H9 (cell line): ENCODE data around the gene ZNF653. TPM values are rescaled to one million over a fixed set of nuclear protein-coding genes. Genes with fewer than 3 reads are reported as not detected.

Experiments used
- DNase-seq: peaks from one replicate; pipeline ENCODE4 v3.0.0-alpha.2; 2017
- H2AFZ ChIP-seq: one replicate; pipeline ENCODE4 v1.6.1; 2013; ENCODE audit warnings: mild to moderate bottlenecking, low read length, control low read depth, moderate library complexity
- H2AK5ac ChIP-seq: 2 replicates; pipeline ENCODE4 v1.6.1; 2013; ENCODE audit warnings: low read length, control low read depth, mixed read lengths; ENCODE audit not compliant: insufficient read length
- H2BK120ac ChIP-seq: one replicate; pipeline ENCODE4 v1.6.1; 2013; ENCODE audit warnings: low read depth, mild to moderate bottlenecking, low read length, control low read depth, inconsistent platforms; ENCODE audit not compliant: poor library complexity, severe bottlenecking
- H2BK12ac ChIP-seq: 2 replicates; pipeline ENCODE4 v1.6.1; 2013; ENCODE audit warnings: low read length, control low read depth, mixed read lengths, low read depth; ENCODE audit not compliant: insufficient read length
- H2BK15ac ChIP-seq: 2 replicates; pipeline ENCODE4 v1.6.1; 2013; ENCODE audit warnings: low read depth, low read length, control low read depth
- H2BK20ac ChIP-seq: one replicate; pipeline ENCODE4 v1.6.1; 2013; ENCODE audit warnings: low read depth, mild to moderate bottlenecking, low read length, control low read depth, inconsistent platforms; ENCODE audit not compliant: poor library complexity, severe bottlenecking
- H2BK5ac ChIP-seq: 2 replicates; pipeline ENCODE4 v1.6.1; 2013; ENCODE audit warnings: low read length, control low read depth, mixed read lengths; ENCODE audit not compliant: insufficient read length
- H3K14ac ChIP-seq: 2 replicates; pipeline ENCODE4 v1.6.1; 2013; ENCODE audit warnings: low read length, control low read depth; ENCODE audit not compliant: insufficient read depth
- H3K18ac ChIP-seq: 2 replicates; pipeline ENCODE4 v1.6.1; 2013; ENCODE audit warnings: low read depth, mild to moderate bottlenecking, mixed read lengths, low read length, control low read depth; ENCODE audit not compliant: insufficient read length
- H3K23ac ChIP-seq: 2 replicates; pipeline ENCODE4 v1.6.1; 2013; ENCODE audit warnings: low read length, control low read depth, mixed read lengths, low read depth; ENCODE audit not compliant: insufficient read length
- H3K23me2 ChIP-seq: 2 replicates; pipeline ENCODE4 v1.6.1; 2013; ENCODE audit warnings: low read depth, mild to moderate bottlenecking, mixed read lengths, low read length, control low read depth; ENCODE audit not compliant: insufficient read length, poor library complexity, severe bottlenecking
- H3K27ac ChIP-seq: 2 replicates; pipeline ENCODE4 v1.5.1; 2013; ENCODE audit warnings: low read length, control low read depth, mixed read lengths, low read depth; ENCODE audit not compliant: insufficient read length
- H3K27me3 ChIP-seq: 2 replicates; pipeline ENCODE4 v1.6.1; 2013; ENCODE audit warnings: low read length, control low read depth, inconsistent platforms; ENCODE audit not compliant: insufficient read depth
- H3K4ac ChIP-seq: 2 replicates; pipeline ENCODE4 v1.6.1; 2013; ENCODE audit warnings: low read depth, mild to moderate bottlenecking, control low read depth, inconsistent platforms, low read length, moderate library complexity
- H3K4me1 ChIP-seq: 2 replicates; pipeline ENCODE4 v1.6.1; 2013; ENCODE audit warnings: low read length, control low read depth, inconsistent platforms; ENCODE audit not compliant: insufficient read depth
- H3K4me2 ChIP-seq: 2 replicates; pipeline ENCODE4 v1.6.1; 2013; ENCODE audit warnings: low read length, control low read depth, mixed read lengths; ENCODE audit not compliant: insufficient read length, insufficient read depth
- H3K56ac ChIP-seq: 2 replicates; pipeline ENCODE4 v1.6.1; 2013; ENCODE audit warnings: low read depth, mild to moderate bottlenecking, mixed read lengths, low read length, control low read depth; ENCODE audit not compliant: insufficient read length
- H3K79me1 ChIP-seq: 2 replicates; pipeline ENCODE4 v1.6.1; 2013; ENCODE audit warnings: low read depth, mild to moderate bottlenecking, moderate library complexity, low read length, control low read depth, inconsistent platforms; ENCODE audit not compliant: insufficient read depth, poor library complexity, severe bottlenecking
- H3K79me2 ChIP-seq: 2 replicates; pipeline ENCODE4 v1.6.1; 2013; ENCODE audit warnings: low read length, control low read depth, inconsistent platforms; ENCODE audit not compliant: insufficient read depth
- H3K9ac ChIP-seq: 2 replicates; pipeline ENCODE4 v1.6.1; 2013; ENCODE audit warnings: low read length, control low read depth, mixed read lengths; ENCODE audit not compliant: insufficient read length; ENCODE audit errors: extremely low read depth
- H3K9me3 ChIP-seq: one replicate; pipeline ENCODE4 v1.6.1; 2013; ENCODE audit warnings: low read depth, low read length, inconsistent platforms; ENCODE audit not compliant: control insufficient read depth
- H3T11ph ChIP-seq: one replicate; pipeline ENCODE4 v1.6.1; 2013; ENCODE audit warnings: mild to moderate bottlenecking, low read length, control low read depth, inconsistent platforms
- H4K20me1 ChIP-seq: one replicate; pipeline ENCODE4 v1.6.1; 2013; ENCODE audit not compliant: control insufficient read depth, insufficient read length, insufficient read depth
- H4K5ac ChIP-seq: 2 replicates; pipeline ENCODE4 v1.6.1; 2013; ENCODE audit warnings: low read depth, mild to moderate bottlenecking, mixed read lengths, low read length, control low read depth; ENCODE audit not compliant: insufficient read length
- H4K8ac ChIP-seq: replicated peaks from 2 replicates; pipeline ENCODE4 v1.6.1; 2013; ENCODE audit warnings: low read length, control low read depth, mixed read lengths, low read depth; ENCODE audit not compliant: insufficient read length
- H4K91ac ChIP-seq: 2 replicates; pipeline ENCODE4 v1.6.1; 2013; ENCODE audit warnings: low read depth, mild to moderate bottlenecking, moderate library complexity, mixed read lengths, low read length, control low read depth; ENCODE audit not compliant: insufficient read length
- H3K27ac Mint-ChIP-seq, 3 experiments: 2 replicates in 2 of 3; 3 replicates in 1 of 3; pipeline ENCODE4 v1.8.0; 2020 to 2021; ENCODE audit warnings: mixed read lengths in 3 of 3, mild to moderate bottlenecking in 1 of 3, moderate library complexity in 1 of 3
- H3K27me3 Mint-ChIP-seq: 2 replicates; pipeline ENCODE4 v1.8.0; 2021; ENCODE audit warnings: low read depth, mild to moderate bottlenecking, moderate library complexity, mixed read lengths
- H3K36me3 Mint-ChIP-seq, 3 experiments: 2 replicates in 2 of 3; 3 replicates in 1 of 3; pipeline ENCODE4 v1.8.0; 2020 to 2021; ENCODE audit warnings: low read depth in 3 of 3, mixed read lengths in 3 of 3; ENCODE audit not compliant: insufficient read depth in 1 of 3
- H3K4me1 Mint-ChIP-seq, 2 experiments: 2 replicates each; pipeline ENCODE4 v1.8.0; 2020; ENCODE audit warnings: mixed read lengths in 2 of 2
- H3K4me3 Mint-ChIP-seq, 2 experiments: 2 replicates in 1 of 2; 3 replicates in 1 of 2; pipeline ENCODE4 v1.8.0; 2020 to 2021; ENCODE audit warnings: mild to moderate bottlenecking in 2 of 2, mixed read lengths in 2 of 2, moderate library complexity in 1 of 2
- H3K9me3 Mint-ChIP-seq, 2 experiments: 2 replicates in 1 of 2; 3 replicates in 1 of 2; pipeline ENCODE4 v1.8.0; 2020; ENCODE audit warnings: mild to moderate bottlenecking in 2 of 2, mixed read lengths in 2 of 2, moderate library complexity in 1 of 2
- WGBS: extraction: QIAGEN DNeasy Blood & Tissue Kit; methylation state at CpG from one replicate; pipeline ENCODE4 v1.1.7; 2013; ENCODE audit warnings: missing lambda C conversion rate, low lambda C conversion rate, mixed read lengths; ENCODE audit not compliant: insufficient read length; ENCODE audit errors: extremely low coverage; 5-methylcytosine and 5-hydroxymethylcytosine counted together
- long read RNA-seq: library from polyadenylated mRNA; unstranded; transcript quantifications from one replicate; pipeline ENCODE4 v2.0.0, GENCODE V29; 2020
- total RNA-seq: library from RNA; stranded (reverse); gene quantifications from 2 replicates; pipeline ENCODE4 v1.2.1, GENCODE V29; 2021
- TF ChIP-seq, protein P1 (sequence below): fragments of 200-600 bp; sonication (generic); conservative IDR thresholded peaks from 3 replicates; pipeline ENCODE4 v1.8.0; 2021; ENCODE audit warnings: antibody characterized with exemption, mild to moderate bottlenecking

Gene ZNF653, protein sequence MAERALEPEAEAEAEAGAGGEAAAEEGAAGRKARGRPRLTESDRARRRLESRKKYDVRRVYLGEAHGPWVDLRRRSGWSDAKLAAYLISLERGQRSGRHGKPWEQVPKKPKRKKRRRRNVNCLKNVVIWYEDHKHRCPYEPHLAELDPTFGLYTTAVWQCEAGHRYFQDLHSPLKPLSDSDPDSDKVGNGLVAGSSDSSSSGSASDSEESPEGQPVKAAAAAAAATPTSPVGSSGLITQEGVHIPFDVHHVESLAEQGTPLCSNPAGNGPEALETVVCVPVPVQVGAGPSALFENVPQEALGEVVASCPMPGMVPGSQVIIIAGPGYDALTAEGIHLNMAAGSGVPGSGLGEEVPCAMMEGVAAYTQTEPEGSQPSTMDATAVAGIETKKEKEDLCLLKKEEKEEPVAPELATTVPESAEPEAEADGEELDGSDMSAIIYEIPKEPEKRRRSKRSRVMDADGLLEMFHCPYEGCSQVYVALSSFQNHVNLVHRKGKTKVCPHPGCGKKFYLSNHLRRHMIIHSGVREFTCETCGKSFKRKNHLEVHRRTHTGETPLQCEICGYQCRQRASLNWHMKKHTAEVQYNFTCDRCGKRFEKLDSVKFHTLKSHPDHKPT
- 9.1 and 11.6 TPM in 2 replicates for total RNA-seq
- long read RNA-seq, partial matches to known transcripts, result 0 of 1 reads
- long read RNA-seq, other reads (novel, unspliced or antisense), result 1 of 1 reads

DNA sequence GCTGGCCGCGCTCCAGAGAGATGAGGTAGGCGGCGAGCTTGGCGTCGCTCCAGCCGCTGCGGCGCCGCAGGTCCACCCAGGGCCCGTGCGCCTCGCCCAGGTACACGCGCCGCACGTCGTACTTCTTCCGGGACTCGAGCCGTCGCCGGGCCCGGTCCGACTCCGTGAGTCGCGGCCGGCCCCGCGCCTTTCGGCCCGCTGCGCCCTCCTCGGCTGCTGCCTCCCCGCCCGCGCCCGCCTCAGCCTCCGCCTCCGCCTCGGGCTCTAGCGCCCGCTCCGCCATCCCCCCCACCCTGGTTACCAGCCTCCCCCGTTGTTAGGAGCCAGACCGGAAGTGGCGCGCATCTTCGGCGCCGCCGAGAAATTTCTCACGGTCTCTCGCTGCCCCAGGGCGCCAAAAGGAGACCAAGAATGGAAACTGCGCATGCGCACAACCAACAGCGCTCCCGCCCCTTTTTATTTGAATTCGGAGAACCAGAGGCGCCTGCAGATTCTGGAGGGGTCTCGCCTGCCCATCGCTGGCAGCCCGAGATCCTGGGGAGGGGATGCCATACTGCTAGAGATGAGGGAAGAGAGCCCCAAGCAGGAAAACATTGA, at the start of gene ZNF653:
ZNF653 (minus strand) TSS at position 336 of the 597 bp plus-strand sequence; CDS start at position 283, 53 bp downstream.
- peak within 1 kb of the TSS; percentile 63 for H3K4me2 ChIP-seq
- H3K79me2 ChIP-seq, result no peaks in the 10 kb centered on the region
- Mint-ChIP-seq H3K4me1 (peaks cover 10 to 13% of the 10 kb centered on the region in 2 experiments), H3K4me3 (peak within 1 kb of the TSS; percentile 81 to 90), H3K9me3 (no peaks in the 10 kb centered on the region), H3K36me3 (peaks cover 0 to 4% (median under 1%) of the 10 kb centered on the region in 3 experiments; a peak in 3 of 7 replicates), H3K27ac (peak within 1 kb of the TSS; percentile 81 to 96 (median 92)), H3K27me3 (no peaks in the 10 kb centered on the region)
- no peak within 1 kb of the TSS for H3K23ac ChIP-seq
- no peaks in the 10 kb centered on the region for H3K4me1 ChIP-seq
- H4K5ac ChIP-seq, result no peak within 1 kb of the TSS
- H3K4ac ChIP-seq, result no peak within 1 kb of the TSS
- H3K79me1 ChIP-seq, result no peaks in the 10 kb centered on the region
- no CpG with 5 or more reads among the region's 65 CpGs for WGBS
- H3T11ph ChIP-seq, result no peak within 1 kb of the TSS
- H3K27me3 ChIP-seq, result no peaks in the 10 kb centered on the region
- H4K91ac ChIP-seq, result no peak within 1 kb of the TSS
- H2AK5ac ChIP-seq, result no peak within 1 kb of the TSS
- H2BK12ac ChIP-seq, result no peak within 1 kb of the TSS
- H3K9ac ChIP-seq, result peak within 1 kb of the TSS; percentile 71
- H2BK120ac ChIP-seq, result no peak within 1 kb of the TSS
- no peak within 1 kb of the TSS for H3K56ac ChIP-seq
- H4K20me1 ChIP-seq, result no peaks in the 10 kb centered on the region
- H3K9me3 ChIP-seq, result no peaks in the 10 kb centered on the region
- no peak within 1 kb of the TSS for H2BK5ac ChIP-seq
- no peak within 1 kb of the TSS for H4K8ac ChIP-seq
- TF ChIP-seq, protein P1, sequence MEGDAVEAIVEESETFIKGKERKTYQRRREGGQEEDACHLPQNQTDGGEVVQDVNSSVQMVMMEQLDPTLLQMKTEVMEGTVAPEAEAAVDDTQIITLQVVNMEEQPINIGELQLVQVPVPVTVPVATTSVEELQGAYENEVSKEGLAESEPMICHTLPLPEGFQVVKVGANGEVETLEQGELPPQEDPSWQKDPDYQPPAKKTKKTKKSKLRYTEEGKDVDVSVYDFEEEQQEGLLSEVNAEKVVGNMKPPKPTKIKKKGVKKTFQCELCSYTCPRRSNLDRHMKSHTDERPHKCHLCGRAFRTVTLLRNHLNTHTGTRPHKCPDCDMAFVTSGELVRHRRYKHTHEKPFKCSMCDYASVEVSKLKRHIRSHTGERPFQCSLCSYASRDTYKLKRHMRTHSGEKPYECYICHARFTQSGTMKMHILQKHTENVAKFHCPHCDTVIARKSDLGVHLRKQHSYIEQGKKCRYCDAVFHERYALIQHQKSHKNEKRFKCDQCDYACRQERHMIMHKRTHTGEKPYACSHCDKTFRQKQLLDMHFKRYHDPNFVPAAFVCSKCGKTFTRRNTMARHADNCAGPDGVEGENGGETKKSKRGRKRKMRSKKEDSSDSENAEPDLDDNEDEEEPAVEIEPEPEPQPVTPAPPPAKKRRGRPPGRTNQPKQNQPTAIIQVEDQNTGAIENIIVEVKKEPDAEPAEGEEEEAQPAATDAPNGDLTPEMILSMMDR, result no peak
- DNase-seq, result peak; percentile 95
- H3K27ac ChIP-seq, result no peak within 1 kb of the TSS
- no peak within 1 kb of the TSS for H2BK20ac ChIP-seq
- no peak within 1 kb of the TSS; the same call in 1 of the 2 replicates for H2BK15ac ChIP-seq
- peaks cover 5% of the 10 kb centered on the region for H3K23me2 ChIP-seq
- no peak within 1 kb of the TSS for H2AFZ ChIP-seq
- peak within 1 kb of the TSS; percentile 90; the same call in 1 of the 2 replicates for H3K14ac ChIP-seq
- H3K18ac ChIP-seq, result peak within 1 kb of the TSS; percentile 68
